Central memory CD8-positive, alpha-beta T cell (primary cell): ENCODE measurements around the gene IQUB.
"Not testable (repeated sequence)": the region's sequence is repeated elsewhere in the genome, so short reads cannot be mapped to it uniquely, and the experiment has no call there.

Source experiments
- ATAC-seq: fragments of 150-1000 bp; cut with Tn5 transposase; replicated peaks from 2 replicates; pipeline ENCODE4 v1.10.0; 2022; ENCODE audit warnings: mild to moderate bottlenecking, moderate FRiP score, moderate number of reproducible peaks; ENCODE audit not compliant: poor library complexity, severe bottlenecking; ENCODE audit errors: extremely low read depth
- DNase-seq, 2 donors: peaks; one replicate each; pipeline ENCODE4 v3.0.0; 2021; ENCODE audit warnings: low spot score in 2 of 2
- H3K27ac Mint-ChIP-seq: one replicate; pipeline ENCODE4 v1.8.0; 2022; ENCODE audit warnings: low read depth, mild to moderate bottlenecking, moderate library complexity, mixed read lengths
- H3K27me3 Mint-ChIP-seq: one replicate; pipeline ENCODE4 v1.8.0; 2022; ENCODE audit warnings: mixed read lengths
- H3K36me3 Mint-ChIP-seq: one replicate; pipeline ENCODE4 v1.8.0; 2022; ENCODE audit warnings: mild to moderate bottlenecking, moderate library complexity, mixed read lengths; ENCODE audit not compliant: insufficient read depth
- H3K4me1 Mint-ChIP-seq: one replicate; pipeline ENCODE4 v1.8.0; 2022; ENCODE audit warnings: mixed read lengths
- H3K4me3 Mint-ChIP-seq: one replicate; pipeline ENCODE4 v1.8.0; 2022; ENCODE audit warnings: mild to moderate bottlenecking, moderate library complexity, mixed read lengths
- H3K9me3 Mint-ChIP-seq: one replicate; pipeline ENCODE4 v1.8.0; 2022; ENCODE audit warnings: mixed read lengths

The IQUB gene

DNA sequence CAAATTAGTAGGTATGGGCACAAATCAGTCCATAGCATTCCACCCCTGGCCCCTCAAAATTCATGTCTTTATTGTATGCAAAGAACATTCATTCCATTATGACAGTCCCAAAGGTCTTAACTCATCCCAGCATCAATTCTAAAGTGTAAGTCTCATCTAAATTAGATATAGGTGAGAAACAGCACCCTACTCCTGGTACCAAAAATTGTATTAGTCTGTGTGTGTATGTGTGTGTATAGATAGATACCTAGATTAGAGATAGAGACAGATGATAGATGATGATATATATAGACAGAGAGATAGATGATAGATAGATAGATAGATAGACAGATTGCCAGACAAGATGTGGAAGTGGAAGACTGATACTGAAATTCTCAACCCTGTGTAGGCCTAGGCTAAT is 109.9 kb downstream of the IQUB start:
- DNase-seq (no peak), ATAC-seq (no peak)
- no peak overlapping the region for H3K27ac Mint-ChIP-seq
- H3K4me3 Mint-ChIP-seq: no peak overlapping the region
- H3K27me3 Mint-ChIP-seq: no peaks in the 10 kb centered on the region
- H3K4me1 Mint-ChIP-seq: no peaks in the 10 kb centered on the region
- H3K9me3 Mint-ChIP-seq: peaks cover 8% of the 10 kb centered on the region
- H3K36me3 Mint-ChIP-seq: no peaks in the 10 kb centered on the region

DNA sequence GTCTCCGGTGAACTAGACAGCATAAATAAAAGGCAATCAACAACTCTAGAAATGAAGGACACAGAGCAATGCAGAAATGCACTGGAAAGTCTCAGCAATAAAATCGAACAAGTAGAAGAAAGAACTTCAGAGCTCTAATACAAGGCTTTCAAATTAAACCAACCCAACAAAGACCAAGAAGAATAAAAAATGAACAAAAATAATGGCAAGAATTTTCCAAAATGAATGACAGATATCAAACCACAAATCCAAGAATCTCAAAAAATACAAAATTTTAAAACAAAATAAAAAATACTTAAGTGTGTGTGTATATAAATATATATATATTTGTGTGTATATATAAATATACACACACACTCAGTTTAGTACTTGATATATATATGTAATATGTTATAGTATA is 110.8 kb downstream of the IQUB start:
- no peaks in the 10 kb centered on the region for H3K4me1 Mint-ChIP-seq
- H3K27ac Mint-ChIP-seq: no peak overlapping the region
- no peaks in the 10 kb centered on the region for H3K36me3 Mint-ChIP-seq
- no peak for ATAC-seq
- H3K9me3 Mint-ChIP-seq: peaks cover 13% of the 10 kb centered on the region
- no peaks in the 10 kb centered on the region for H3K27me3 Mint-ChIP-seq
- H3K4me3 Mint-ChIP-seq: no peak overlapping the region
- no peak for DNase-seq

DNA sequence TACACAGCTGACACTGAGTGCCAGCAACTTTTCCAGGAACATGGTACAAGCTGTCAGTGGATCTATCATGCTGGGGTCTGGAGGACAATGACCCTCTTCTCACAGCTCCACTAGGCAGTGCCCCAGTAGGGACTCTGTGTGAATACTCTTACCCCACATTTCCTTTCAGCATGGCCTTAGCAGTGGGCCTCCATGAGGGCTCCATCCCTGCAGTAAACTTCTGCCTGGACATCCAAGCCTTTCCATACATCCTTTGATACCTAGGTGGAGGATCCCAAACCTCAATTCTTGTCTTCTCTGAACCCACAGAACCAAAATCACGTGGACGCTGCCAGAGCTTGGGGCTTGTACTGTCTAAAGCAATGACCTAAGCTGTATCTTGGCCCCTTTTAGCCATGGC is 116.8 kb downstream of the IQUB start:
- ATAC-seq (no peak), DNase-seq (no peak)
- H3K4me3 Mint-ChIP-seq: no peak overlapping the region
- H3K27ac Mint-ChIP-seq: no peak overlapping the region
- H3K27me3 Mint-ChIP-seq: no peaks in the 10 kb centered on the region
- no peaks in the 10 kb centered on the region for H3K4me1 Mint-ChIP-seq
- H3K36me3 Mint-ChIP-seq: no peaks in the 10 kb centered on the region
- peaks cover 12% of the 10 kb centered on the region for H3K9me3 Mint-ChIP-seq

DNA sequence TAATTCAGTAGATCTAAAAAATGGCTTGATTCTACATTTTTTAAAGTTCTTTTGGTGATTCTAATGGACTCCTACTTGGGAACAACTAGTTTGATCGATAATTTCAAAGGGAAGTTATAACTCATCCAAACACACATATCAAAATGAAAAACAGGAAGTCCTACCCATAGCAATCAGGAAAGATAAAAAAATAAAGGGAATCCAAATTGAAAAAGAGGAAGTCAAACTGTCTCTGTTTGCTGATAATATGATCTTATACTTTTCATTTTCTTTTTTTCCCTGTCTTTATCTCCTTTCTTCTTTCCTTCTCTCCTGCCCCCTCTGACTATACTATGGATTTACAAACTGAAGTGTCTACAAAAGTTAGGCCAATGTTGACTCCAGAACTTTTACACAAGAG is 118.8 kb downstream of the IQUB start:
- no peaks in the 10 kb centered on the region for H3K27me3 Mint-ChIP-seq
- H3K4me1 Mint-ChIP-seq: no peaks in the 10 kb centered on the region
- H3K9me3 Mint-ChIP-seq: peaks cover 12% of the 10 kb centered on the region
- no peak overlapping the region for H3K4me3 Mint-ChIP-seq
- DNase-seq (no peak), ATAC-seq (no peak)
- no peaks in the 10 kb centered on the region for H3K36me3 Mint-ChIP-seq
- no peak overlapping the region for H3K27ac Mint-ChIP-seq

DNA sequence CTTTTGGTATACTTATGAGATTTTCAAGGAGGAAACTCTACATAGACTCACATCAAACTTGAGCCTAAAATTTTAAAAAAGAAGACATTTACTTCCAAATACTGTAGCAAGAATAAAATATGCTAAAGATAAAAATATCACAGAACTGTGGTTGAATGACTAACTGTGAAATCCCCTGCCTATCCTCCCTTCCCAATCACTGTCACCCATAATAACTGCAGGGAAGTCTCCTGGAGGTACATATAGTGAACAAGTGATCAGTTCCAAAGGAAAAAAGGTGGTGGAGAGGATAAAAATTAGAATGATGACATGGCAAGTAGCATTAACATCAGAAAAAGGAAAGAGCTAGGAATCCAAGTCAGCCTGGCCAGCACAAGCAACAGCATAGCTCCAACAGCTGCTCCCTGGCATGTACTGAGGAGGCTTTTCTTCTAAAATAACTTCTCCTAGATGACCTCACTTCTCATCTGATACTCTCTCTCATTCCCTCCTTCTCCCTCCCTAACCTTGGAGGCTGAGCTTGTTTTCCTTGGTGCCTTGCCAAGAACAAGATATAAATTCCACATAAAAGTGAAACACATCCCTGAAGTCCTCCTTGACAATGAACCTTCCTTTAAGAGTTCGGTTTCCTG is 124.0 kb downstream of the IQUB start:
- no peak overlapping the region for H3K27ac Mint-ChIP-seq
- no peaks in the 10 kb centered on the region for H3K4me1 Mint-ChIP-seq
- no peaks in the 10 kb centered on the region for H3K27me3 Mint-ChIP-seq
- no peak overlapping the region for H3K4me3 Mint-ChIP-seq
- no peaks in the 10 kb centered on the region for H3K36me3 Mint-ChIP-seq
- DNase-seq: no peak
- H3K9me3 Mint-ChIP-seq: peaks cover 9% of the 10 kb centered on the region
- no peak for ATAC-seq

DNA sequence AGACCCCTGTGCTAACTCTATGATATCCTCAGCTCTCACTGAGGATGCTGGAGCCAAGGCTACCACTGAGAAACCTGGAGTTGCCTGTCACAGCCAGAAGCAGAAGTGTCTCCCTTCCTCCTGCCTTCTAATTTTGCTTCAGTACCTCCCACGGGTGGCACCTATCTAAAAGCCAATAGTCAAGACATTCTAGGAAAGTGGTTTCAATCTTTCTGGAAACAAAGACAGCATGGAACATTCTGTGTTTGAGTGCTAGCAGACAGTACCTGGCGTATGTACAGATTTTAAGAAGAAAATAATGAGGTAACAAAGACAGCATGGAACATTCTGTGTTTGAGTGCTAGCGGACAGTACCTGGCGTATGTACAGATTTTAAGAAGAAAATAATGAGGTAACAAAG is 126.4 kb downstream of the IQUB start:
- not testable (repeated sequence) for DNase-seq, H3K9me3 Mint-ChIP-seq, H3K4me1 Mint-ChIP-seq, H3K27me3 Mint-ChIP-seq, ATAC-seq, H3K36me3 Mint-ChIP-seq, H3K4me3 Mint-ChIP-seq, H3K27ac Mint-ChIP-seq
